Retinal pigment epithelial cell (primary cell): Measurements from ENCODE around the gene DCP1A.

ENCODE experiments used
- DNase-seq: peaks from one replicate; pipeline ENCODE4 v3.0.0-alpha.2; 2010; ENCODE audit warnings: low read depth
- H3K4me3 ChIP-seq: 2 replicates; pipeline ENCODE4 v1.5.1; 2011; ENCODE audit warnings: mild to moderate bottlenecking, low read length, control low read depth, moderate library complexity
- TF ChIP-seq, protein P1 (sequence below): conservative IDR thresholded peaks from 2 replicates; pipeline ENCODE4 v1.5.1; 2011; ENCODE audit warnings: low read depth, low read length, control low read depth, inconsistent platforms

DCP1A gene

DNA sequence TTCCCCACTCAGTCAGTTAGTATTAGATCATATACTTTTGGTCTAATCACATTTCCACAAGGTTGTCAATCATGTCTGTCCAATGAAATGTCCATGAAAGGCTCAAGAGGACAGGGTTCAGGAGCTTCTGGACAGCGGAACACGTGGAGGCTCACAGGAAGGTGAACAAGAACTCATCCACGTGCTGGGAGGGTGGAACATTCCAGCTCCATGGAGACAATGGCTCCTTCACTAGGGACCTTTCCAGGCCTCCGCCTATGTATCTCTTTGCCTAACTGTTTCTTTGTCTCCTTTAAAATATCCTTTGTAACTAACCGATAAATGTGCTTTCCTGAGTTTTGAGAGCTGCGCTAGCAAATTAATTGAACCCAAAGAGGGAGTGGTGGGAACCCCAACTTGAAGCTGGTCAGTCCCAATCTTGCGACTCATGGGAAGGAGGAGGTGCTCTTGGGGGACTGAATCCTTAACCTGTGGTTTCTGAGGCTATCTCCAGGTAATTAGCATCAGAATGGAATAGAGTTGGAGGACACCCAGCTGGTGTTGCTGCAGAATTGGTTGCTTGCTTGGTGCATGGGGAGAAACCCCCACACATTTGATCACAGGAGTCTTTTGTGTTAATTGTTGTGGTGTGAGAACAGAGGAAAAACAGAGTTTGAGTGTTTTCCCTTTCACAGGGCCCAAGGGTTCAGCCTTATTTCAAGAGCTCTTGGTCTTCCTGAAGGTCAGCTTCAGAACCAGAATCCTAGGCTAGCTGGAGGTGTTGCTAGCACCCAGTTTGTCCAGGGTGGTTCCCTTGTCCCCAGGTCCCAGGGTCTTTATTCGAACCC is 88.5 kb downstream of the DCP1A start:
- H3K4me3 ChIP-seq = no peak overlapping the region
- no peak for DNase-seq
- TF ChIP-seq, protein P1, sequence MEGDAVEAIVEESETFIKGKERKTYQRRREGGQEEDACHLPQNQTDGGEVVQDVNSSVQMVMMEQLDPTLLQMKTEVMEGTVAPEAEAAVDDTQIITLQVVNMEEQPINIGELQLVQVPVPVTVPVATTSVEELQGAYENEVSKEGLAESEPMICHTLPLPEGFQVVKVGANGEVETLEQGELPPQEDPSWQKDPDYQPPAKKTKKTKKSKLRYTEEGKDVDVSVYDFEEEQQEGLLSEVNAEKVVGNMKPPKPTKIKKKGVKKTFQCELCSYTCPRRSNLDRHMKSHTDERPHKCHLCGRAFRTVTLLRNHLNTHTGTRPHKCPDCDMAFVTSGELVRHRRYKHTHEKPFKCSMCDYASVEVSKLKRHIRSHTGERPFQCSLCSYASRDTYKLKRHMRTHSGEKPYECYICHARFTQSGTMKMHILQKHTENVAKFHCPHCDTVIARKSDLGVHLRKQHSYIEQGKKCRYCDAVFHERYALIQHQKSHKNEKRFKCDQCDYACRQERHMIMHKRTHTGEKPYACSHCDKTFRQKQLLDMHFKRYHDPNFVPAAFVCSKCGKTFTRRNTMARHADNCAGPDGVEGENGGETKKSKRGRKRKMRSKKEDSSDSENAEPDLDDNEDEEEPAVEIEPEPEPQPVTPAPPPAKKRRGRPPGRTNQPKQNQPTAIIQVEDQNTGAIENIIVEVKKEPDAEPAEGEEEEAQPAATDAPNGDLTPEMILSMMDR = no peak

DNA sequence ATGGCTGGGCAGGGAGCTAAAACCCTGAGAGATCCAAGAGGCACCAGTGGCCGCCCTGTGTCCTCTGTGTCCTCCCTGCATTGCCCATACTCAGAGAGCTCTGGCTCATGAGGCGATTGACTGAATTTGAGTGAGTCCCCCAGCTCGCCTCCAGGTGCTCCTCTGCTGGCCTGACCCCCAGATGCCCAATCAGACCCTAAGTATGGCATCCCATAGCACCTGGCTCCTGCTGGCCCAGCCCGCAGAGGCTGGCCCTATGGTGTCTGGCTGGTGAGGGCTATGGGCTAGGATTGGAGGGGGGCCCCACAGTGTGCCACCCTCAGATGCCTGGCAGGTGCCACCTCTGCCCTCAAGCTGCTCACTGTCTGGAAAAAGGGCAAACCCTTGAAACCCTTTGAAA is 89.9 kb downstream of the DCP1A start:
- TF ChIP-seq, protein P1 = no peak
- no peak for DNase-seq
- no peak overlapping the region for H3K4me3 ChIP-seq

DNA sequence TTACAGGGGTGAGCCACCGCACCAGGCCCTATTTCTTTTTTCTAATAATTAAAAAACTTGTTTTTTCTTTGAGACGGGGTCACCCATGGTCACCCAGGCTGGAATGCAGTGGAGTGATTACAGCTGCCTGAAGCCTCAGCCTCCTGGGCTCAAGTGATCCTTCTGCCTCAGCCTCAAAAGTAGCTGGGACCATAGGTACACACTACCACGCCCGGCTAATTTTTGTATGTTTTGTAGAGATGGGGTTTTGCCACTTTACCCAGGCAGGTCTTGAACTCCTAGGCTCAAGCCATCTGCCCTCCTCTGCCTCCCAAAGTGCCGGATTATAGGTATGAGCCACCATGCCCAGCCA is 90.7 kb downstream of the DCP1A start:
- H3K4me3 ChIP-seq = no peak overlapping the region
- no peak for DNase-seq
- TF ChIP-seq, protein P1 = no peak

DNA sequence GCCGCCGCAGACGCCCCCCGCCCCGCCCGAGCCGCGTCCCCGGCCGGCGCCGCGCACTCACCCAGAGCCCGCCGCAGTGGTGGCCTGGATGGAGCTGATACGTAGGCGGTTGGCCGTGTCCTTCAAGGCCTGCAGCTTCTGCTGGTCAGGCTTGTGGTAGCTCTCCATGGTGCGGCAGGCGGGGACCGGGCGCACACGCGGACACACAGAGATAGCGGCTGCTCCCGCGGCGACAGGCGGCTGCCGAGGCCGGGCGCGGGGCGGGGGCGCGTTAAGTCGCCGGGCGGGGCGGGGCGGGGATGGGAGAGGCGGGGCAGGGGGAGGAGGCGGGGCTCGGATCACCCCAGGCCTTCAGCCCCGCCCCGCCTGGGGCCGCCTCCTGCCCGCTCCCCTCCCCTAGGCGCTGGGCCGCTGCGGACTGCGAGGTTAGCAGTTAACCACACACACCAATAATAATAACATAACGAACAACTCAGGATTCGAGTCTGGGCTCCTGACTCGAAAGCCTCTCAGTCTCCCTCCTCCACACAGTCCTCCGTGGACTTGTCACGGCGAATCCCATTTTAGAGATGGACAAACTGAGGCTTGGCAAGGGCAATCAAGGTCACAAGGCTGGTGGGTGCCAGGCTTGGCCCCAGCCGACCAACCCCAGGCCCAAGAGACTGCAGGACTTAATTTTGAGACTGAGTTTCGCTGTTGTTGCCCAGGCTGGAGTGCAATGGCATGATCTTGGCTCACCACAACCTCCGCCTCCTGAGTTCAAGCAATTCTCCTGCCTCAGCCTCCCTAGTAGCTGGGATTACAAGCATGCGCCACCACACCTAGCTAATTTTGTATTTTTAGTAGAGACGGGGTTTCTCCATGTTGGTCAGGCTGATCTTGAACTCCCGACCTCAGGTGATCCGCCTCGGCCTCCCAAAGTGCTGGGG is 91.3 kb downstream of the DCP1A start, which contains the start of gene TKT:
TKT (minus strand) TSS at position 248 of the 929 bp plus-strand sequence; CDS start at position 168, 80 bp downstream.
- TF ChIP-seq, protein P1 = no peak
- peak; percentile 54 for DNase-seq
- H3K4me3 ChIP-seq = peak within 1 kb of the TSS; percentile 96

DNA sequence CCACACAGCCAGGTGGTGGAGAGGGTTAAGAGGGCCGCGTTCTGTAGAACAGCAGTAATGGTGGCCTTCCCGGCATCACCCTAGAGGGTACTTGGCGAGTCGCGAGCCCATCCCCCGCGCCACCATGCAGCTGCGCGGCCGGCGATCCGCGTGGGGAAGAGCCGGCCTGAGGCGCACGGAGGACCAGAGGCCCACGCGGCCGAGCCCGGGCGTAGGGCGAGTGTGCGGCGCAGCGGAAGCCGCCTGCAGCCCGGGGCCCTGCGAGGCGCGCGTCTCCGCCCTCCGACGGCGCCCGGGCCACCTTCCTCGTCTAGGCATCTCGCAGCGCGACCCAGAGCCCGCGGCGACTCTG is 91.9 kb downstream of the DCP1A start:
- no peak for DNase-seq
- TF ChIP-seq, protein P1 = no peak
- H3K4me3 ChIP-seq = peak overlapping the region; percentile 96

DNA sequence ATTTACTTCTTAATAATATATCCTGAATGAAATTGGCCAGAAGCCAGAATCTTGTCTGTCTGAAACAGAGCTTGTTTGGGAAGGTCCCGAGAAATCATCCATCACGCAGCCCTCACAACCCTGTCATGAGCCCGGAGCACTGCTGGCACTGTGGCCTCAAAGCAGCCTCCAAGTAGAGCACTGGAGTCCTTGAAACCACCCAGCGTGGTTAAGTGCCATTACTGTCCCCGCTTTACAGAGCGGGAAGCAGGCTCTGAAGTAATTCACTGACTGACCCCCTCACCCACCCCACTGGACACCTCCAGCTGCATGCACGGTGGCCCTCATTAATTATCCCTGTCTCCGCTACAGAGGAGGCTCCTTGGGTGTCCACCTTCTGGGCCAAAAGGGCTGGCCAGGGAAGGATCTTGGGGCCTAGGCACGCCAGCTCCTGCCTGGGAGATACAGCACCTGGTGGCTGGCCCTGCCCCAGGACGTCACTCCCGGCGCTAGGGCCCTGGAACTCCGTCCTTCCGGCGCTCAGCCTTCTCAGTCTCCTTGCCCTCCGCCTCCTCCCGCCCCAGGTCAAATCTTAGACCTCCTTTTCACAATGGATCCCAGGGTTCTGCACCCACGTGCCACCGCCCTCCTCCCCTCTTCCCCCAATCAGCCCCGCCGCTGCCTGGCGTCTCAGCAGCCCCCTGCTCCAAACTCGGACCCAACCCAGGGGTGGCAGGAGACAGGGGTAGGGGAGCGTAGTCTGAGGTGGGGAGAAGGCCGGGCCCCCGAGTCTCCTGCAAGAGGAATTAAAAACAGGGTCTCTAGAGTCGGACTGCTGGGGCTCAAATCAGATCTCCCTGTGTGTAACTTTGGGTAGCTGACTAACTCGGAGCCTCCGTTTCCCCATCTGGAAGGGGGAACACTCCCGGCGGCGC is 92.6 kb downstream of the DCP1A start:
- DNase-seq = no peak
- TF ChIP-seq, protein P1 = no peak
- H3K4me3 ChIP-seq = peak overlapping the region; percentile 96
